Dedifferentiated amniotic fluid mesenchymal stem cell (primary cell): ENCODE results near the gene WDR17.
A peak's percentile ranks its signal among the peaks of the same experiment; 100 is the strongest.

Source experiments
- DNase-seq: peaks from one replicate; pipeline ENCODE4 v3.0.0-alpha.2; 2016; ENCODE audit errors: extremely low spot score

WDR17 gene

DNA sequence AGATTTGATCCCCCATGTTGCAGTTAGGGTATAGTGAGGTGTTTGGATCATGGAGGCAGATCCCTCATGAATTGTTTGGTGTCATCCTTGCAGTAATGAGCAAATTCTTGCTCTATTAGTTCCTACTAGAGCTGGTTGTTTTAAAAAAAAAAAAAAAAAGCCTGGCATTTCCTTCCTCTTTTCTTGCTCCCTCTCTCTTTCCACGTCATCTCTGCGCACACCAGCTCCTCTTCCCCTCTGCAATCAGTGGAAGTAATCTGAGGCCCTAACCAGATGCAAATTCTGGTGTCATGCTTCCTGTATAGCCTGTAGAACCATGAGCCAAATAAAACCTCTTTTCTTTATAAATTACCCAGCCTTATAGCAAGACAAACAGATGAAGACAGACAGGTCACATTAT is 24.5 kb downstream of the WDR17 start:
- no peak for DNase-seq

DNA sequence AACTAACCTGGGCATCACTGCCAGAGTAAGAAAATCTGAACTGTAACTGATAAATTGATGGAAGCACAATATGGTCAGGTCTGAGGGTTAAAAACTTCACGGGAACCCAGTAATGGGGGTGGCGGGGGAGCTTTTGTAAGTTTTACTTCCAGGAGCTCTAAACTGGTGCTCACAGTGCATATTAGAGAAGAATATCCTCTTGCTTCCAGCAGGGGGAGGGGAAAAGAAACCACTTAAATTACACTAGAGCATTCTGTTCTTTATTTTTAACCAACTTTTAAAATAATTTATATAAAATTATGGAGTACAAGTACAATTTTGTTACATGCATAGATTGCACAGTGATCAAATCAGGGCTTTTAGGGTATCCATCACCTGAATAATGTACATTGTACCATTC is 33.7 kb downstream of the WDR17 start:
- DNase-seq: no peak

DNA sequence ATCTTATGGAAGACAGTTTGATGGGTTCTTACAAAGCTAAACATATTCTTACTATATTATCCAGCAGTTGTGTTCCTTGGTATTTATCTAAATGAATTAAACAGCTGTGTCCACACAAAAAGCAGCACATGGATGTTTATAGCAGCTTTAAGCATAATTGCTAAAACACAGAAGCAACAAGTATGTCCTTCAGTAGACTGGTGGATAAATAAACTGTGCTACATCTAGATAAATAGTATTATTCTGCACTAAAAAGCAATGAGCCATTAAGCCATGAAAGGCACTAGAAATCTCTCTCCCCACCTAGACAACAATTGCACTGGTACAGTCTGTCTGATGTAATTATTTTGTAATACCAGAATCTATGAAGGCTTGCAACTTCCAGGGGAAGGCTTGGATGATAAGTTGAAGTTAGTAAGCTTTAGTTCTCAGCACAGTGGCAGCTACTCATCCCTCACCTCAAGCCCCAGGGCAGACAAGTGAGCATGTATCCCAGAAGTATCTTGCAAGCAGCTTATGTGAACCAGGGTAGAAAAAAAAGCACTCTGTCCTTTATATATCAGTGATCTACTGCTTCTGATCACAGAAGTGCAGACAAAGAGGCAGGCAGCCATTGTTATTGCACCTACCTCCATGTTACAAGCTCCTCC is 36.9 kb downstream of the WDR17 start:
- no peak for DNase-seq

DNA sequence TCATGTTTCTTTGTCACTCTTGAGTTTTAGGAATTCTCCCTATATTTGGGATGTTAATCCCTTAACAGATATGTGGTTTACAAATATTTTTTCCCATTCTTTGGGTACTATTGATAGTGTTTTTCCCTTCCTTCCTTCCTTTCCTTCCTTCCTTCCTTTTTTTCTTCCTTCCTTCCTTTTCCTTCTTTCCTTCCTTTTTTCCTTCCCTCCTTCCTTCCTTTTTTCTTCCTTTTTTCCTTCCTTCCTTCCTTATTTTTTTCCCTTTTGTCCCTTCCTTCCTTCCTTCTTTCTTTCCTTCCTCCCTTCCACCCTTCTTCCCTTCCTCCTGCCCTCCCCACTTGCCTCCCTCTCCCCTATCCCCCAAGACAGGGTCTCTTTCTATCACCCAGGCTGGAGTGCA is 42.1 kb downstream of the WDR17 start:
- no peak for DNase-seq

DNA sequence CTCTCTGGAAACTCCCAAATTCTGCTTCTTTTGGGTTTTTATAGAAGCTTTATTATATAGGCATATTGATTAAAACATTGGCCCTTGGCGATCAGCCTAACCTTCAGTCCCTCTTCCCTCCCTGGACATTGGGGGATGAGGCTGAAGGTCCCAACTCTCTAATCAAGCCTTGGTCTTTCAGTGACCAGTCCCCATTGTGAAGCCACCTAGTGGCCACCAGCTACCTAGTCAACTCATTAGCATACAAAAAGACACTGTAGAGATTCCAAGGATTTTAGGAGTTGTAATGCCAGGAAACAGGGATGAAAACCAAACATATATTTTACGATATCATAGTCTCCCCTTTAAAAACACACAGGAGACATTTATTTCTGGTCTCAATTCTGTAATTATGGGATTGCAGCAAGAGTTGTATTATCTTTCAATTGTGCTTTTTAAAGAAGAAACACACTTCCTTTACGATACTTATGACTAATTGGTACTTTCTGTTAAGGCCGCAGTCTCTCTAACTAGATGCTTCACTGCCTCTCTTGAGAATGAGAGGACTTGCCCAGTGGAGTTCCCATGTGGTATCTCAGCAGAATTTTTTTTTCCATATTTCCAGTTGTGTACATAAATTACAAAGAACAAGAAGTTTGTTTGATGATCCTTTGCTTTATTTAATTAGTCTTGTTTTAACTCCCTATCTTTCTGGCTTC is 58.2 kb downstream of the WDR17 start:
- DNase-seq: no peak

DNA sequence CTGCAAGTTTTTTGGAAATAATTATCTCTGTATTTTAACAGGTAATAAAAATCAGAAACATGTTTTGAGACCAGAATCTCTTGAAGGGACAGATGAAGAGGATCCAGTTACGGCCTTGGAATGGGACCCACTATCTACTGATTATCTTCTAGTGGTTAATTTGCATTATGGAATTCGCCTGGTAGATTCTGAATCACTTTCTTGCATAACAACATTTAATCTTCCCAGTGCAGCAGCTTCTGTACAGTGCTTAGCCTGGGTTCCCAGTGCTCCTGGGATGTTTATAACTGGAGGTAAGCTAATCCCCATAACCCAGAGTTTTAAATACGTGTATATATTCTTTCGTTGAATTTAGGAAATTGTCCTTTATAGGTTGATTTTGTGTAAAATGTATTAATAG is 59.4 kb downstream of the WDR17 start:
- no peak for DNase-seq

DNA sequence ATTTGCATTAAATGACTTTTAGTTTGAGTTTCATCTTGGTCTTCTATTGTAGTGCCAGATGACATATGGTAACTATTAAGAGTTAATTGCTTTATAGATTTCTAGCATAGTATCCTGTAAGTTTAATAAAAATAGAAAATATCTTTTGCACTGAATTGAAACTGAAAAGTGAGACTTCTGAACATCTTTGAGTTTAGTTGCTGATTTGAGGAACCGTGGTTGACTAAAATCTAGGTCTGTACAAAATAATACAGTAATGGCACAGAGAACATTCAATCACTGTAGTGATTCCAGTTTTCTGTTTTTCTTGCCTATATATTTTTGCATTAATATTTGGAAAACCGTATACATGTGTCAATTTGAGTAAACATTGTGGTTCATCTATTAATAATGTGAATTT is 69.0 kb downstream of the WDR17 start:
- no peak for DNase-seq

DNA sequence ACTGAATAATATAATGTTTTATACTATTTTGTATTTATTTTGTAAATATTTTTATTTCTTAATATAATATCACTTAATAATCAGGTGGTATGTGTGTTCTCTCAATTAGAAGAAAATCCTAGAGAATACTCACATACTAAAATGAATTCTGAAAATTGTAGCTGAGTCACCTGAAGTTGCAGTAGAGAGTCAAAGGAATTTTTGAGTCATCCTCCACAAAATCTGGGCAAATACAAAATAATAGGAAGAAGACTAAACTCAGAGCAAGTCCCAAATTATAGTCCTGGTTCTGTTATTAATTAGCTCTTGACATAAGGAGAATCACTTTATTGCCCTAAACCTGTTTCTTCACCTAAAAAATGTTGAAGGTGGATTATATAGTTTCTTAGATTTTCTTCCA is 72.0 kb downstream of the WDR17 start:
- no peak for DNase-seq

DNA sequence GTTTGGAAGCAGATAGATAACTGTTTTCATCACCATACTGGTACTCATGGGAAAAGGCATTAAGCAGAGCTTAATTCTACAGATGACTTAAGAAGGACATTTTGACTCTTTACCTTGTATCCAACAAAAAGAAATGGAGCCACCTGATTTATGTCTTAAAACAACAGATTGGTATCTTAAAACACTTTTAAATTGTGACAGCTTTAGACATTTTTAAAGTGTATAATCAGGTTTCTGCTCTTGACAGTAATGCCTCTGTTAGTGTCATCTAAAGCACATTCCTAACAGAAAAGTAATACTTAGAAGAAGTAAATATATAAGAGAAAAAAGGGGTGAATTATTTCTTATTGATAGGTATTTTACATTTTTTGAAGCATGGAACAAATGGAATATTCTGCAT is 73.9 kb downstream of the WDR17 start:
- no peak for DNase-seq

DNA sequence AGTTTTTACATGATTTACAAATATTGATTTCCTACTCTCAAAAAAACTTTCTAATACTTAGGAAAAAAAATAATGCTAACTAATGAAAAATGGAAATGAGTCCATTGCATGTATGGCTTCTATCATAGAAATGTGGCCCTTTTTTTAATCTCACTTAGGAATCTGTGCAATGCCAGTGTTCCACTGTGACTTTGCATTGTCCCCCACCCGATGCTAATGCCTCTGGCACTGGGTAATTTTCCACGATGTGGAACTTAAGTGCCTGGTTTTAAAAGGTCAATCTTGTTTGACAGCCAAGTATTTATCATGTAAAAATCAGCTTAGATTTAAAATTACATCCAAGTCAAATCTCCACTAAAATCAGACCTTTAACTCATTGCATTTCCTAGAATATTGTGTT is 76.6 kb downstream of the WDR17 start:
- DNase-seq: no peak

DNA sequence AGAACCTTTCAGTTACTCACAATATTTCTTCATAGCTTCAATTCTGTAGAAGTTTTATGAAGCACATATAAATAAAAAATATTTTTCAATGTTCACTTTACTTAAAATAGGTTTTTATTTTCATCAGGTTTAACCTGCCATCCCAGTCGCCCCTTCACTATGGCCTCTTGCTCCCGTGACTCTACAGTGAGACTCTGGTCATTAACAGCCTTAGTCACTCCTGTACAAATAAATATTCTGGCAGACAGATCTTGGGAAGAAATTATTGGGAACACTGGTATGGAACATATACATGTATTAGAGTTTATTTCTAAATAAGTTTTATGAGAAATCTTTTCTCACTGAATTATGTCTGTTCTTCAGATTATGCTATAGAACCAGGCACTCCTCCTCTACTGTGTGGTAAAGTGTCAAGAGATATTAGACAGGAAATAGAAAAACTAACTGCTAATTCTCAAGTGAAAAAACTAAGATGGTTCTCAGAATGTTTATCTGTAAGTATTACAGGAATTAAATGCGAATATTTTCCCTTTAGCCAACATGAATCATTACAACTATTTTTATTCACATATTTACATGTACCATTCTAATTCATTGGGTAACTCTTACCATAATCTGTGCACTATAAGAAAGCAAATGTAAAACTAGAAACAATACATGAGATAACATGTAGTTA is 84.2 kb downstream of the WDR17 start:
- no peak for DNase-seq

DNA sequence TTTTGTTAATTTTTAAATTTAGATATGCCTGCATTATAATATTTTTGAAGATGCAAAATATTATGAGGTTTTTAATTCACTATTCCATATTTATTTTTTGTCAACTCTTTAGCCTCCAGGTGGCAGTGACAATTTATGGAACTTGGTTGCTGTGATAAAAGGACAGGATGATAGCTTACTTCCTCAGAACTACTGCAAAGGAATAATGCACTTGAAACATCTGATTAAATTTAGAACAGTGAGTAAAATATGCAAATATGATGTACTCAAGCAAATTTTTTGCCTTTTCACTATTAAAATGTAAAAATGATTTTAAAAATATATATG is 84.7 kb downstream of the WDR17 start:
- peak; percentile 49 for DNase-seq

DNA sequence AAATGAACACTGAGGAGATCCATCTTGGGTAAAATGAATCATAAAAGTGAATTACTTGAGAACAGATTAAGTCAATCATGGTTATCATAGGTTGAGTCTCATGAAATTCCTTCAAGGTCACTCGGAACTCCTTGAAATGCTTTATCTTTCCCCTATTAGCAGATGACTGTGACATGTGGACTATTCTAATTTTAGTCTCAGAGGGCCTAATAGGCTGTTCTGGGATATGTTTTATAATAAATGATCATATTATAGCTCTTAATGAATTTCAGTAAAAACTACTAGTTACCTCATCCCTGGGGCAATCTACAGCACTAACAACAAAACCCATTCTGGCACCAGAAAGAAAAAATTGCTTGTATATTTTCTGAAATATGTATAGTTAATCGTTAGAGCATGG is 85.1 kb downstream of the WDR17 start:
- no peak for DNase-seq

DNA sequence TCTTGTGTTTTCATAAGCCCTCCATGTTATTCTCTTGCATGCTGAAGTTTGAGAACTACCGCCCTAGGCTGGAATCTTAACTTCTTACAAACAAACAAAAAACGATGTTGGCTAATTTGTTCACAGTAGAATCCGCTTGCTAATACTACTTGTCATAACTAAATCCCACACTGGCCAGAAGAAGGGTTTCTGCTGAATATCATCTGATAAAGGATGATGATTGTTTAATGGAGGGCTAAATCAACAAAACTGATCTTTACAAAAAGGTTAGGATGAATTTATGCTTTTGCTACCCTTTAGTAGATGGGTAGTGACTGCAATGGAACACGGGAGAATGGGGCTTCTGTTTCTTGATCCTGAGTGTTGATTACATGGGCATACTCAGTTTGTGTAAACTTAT is 87.5 kb downstream of the WDR17 start:
- no peak for DNase-seq

DNA sequence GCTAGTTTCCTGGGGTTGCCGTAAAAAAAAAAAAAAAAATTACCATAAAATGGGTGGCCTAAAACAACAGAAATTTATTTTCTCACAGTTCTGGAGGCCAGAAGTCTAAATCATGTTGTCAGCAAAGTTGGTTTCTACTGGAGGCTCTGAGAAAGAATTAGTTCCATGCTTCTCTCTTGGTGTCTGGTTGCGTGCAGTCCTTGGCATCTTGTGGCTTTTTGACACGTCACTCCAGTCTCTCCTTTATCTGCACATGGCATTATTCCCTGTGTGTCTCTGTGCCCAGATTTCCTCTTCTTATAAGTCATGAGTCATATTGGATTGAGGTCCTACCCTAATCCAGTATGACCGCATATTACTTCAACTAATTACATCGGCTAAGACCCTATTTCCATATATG is 91.0 kb downstream of the WDR17 start:
- no peak for DNase-seq

DNA sequence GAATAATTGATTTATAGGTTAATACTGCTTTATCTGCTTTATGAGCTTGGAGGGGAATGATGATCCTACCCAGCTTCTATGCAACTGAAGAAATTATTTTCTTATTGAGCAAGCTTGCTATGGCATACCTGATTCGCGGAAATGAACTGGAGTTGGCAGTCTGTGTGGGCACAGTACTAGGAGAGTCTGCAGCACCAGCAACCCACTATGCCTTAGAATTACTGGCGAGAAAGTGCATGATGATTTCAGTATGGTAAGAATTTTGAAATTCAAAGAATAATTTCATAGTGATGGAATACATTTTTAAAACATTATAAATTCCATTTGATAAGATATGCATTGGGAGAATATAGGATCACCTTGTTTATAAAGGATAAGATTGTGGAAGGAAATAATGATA is 97.4 kb downstream of the WDR17 start:
- no peak for DNase-seq

DNA sequence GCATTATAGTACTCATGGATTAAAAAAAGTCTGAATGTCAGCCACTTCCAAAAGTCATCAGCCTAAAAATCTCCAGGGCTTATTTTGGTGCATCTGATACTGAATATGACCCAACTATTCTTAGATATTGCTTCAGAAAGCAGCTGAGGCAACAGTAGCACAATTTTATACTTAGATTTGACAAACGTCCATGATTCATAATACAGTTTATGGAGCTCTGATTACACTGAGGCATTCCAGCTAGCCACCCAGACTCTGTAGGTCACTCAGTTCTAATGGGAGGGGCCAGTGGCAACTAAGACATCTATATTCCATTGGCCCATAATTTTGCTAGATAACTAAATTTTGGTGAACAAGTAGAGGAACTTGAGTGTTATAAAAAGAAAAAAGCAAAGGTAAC is 119.4 kb downstream of the WDR17 start:
- peak; percentile 92 for DNase-seq

DNA sequence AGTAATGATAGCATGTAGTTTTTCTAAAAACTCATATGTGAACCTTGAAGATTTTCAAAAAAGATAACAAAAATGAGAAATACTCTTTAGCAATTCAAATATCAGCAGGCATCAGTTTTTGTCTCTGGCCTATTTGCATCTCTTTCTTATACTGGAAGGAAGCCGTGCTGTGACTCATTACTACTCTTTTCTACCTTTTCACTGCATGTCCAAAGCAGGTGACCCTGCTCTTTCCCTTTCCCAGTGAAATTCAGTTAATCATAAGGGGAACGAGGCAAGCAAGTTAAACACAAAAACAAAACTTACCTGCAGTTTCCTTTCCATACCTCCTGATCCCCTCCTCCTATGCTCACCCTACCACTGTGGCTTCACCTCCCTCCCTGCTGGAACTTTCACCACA is 120.4 kb downstream of the WDR17 start:
- DNase-seq: no peak

DNA sequence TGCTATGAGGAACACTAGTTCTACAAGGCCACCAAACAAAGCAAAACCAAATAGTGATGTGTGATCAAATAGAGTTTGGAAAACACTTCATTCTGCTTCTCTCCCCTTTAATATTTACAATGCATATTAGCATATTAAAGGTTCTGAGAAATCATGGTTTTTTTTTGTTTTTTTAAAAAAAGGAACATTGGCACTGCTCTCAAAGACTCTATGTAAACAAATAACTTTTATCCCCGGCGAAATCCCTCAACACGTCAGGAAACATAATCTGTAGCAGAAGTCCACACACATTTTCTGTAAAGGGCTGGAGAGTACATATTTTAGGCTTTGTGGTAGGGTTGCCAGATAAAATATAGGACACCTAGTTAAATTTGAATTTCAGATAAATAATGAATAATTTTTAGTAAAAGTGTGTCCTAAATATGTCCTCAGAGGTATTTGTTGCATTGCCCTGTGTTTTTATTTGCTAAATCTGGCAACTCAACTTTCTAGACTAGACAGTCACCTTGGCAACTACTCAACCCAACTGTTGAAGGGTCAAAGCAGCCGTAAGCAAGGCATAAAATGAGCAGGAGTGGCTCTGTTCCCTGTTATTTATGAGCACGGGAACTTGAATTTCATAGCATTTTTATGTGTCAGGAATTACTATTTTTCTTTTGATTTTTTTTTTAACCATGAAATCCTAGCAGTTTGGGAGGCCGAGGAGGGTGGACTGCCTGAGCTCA is 121.2 kb downstream of the WDR17 start:
- DNase-seq: no peak

DNA sequence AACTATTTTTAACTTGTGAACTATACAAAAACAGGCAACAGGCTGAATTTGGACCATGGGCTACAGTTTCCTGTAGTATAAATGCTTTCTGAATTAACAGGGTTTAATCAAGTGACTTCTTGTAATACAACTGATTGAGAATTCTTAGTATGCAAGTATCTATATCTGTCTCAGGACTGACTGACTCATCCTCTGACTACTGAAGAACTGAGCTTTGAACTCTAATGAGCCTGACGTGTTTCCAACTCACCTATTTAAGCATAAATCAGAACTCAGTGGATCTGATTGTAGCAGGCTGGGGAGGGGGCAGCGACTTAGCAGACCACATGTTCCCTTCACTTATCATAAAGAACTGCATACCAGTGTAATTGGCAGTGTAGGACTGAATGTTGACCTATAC is 122.0 kb downstream of the WDR17 start:
- DNase-seq: no peak

DNA sequence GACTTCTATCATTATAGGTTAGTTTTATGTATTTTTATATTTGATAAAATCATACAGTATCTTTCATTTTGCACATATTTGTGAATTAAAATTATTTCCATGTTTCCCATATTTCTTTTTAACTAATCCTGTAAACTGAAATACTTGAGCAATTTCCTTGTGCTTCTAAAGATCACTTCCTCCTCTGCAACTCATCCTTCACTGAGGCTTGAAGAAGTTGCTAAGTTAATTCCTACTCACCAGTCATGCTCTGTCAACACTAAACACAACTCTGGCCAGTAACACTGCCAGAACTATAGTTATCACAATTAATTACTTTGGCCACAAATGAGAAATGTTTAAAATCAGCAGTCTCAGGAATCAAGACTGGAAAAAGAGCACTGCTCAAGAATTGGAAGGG is 123.0 kb downstream of the WDR17 start:
- DNase-seq: no peak

DNA sequence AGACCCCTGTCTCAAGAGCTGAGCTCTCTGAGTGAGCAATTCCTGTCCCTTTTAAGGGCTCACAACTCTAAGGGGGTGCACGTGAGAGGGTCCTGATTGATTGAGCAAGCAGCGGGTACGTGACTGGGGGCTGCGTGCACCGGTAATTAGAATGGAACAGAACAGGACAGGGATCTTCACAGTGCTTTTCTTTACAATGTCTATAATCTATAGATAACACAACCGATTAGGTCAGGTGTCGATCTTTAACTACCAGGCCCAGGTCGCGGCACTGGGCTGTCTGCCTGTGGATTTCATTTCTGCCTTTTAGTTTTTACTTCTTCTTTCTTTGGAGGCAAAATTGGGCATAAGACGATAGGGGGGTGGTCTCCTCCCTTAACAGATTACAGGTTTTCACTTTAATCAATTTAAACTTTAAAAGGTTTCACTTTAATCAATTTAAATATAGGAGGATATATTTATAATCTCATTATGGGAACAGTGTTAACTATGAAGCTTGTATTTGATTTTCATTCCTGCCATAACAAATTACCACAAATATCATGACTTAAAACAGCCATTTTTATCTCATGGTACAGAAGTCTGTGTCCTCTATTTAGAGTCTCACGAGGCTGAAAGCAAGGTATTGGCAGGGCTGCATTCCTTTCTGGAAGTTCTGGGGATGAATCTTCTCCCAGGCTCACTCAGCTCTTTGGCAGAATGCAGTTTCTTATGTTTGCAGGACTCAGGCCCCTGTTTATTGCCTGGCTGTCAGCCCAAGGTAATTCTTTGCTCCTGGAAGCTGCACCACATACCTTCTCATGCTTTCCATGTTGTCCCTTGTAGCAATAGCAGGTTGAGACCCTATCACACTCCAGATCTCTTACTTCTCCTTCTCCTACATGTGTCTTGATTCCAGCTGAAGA is 124.5 kb downstream of the WDR17 start:
- no peak for DNase-seq
